GM12878 (cell line): Measurements from ENCODE around the gene KDM5B. TPM values are rescaled to one million over a fixed set of nuclear protein-coding genes. Genes with fewer than 3 reads are reported as not detected.

Experiments
- ATAC-seq: fragments of 200-7000 bp; cut with Tn5 transposase; 3 replicates; pipeline ENCODE4 v1.9.1; 2020; ENCODE audit warnings: mild to moderate bottlenecking, moderate library complexity
- BruUV-seq: library from RNA; stranded (reverse); fragments of 400-500 nt; replicated peaks from 2 replicates; lab custom pipeline; 2021; lab: Mats Ljungman, UMichigan
- CTCF ChIA-PET: fragments of 300-600 bp; sonication (Branson Sonifier 250); formaldehyde crosslinking; extraction: SDS; loops from one replicate; lab custom pipeline; 2021; ENCODE audit warnings: inconsistent platforms; lab: Yijun Ruan, JAX
- POLR2A ChIA-PET: fragments of 350-600 bp; formaldehyde crosslinking; extraction: SDS; loops from one replicate; lab custom pipeline; 2021; ENCODE audit warnings: inconsistent platforms; lab: Charles Lee
- RAD21 ChIA-PET: fragments of 300-600 bp; sonication (Branson Sonifier 250); formaldehyde crosslinking; loops from one replicate; lab custom pipeline; 2023; ENCODE audit warnings: antibody characterized with exemption; ENCODE audit not compliant: unreplicated experiment; lab: Charles Lee
- SMC1A ChIA-PET: fragments of 300-600 bp; sonication (Branson Sonifier 250); formaldehyde crosslinking; loops from one replicate; lab custom pipeline; 2023; ENCODE audit not compliant: unreplicated experiment, uncharacterized antibody; lab: Charles Lee
- DNase-seq: peaks from one replicate; pipeline ENCODE4 v3.0.0-alpha.2; 2011; ENCODE audit warnings: low read depth, low spot score
- FAIRE-seq: peaks from 3 replicates; lab custom pipeline; 2011; peaks lifted over from hg19 to GRCh38; lab: Jason Lieb, UNC
- H2AFZ ChIP-seq: 2 replicates; pipeline ENCODE4 v1.6.0; 2011; ENCODE audit warnings: low read depth, low read length, control low read depth; ENCODE audit not compliant: control insufficient read depth
- H3K27ac ChIP-seq: 2 replicates; pipeline ENCODE4 v1.5.1; 2011; ENCODE audit warnings: control low read depth; ENCODE audit not compliant: control insufficient read depth, insufficient read depth
- H3K27me3 ChIP-seq, 2 experiments: replicated peaks in 1 of 2; 2 replicates each; pipeline versions ENCODE4 v1.6.0 to v1.6.1; 2011; ENCODE audit warnings: low read length in 1 of 2; ENCODE audit not compliant: control insufficient read depth in 2 of 2, insufficient read depth in 2 of 2
- H3K36me3 ChIP-seq, 2 experiments: 2 replicates each; pipeline ENCODE4 v1.5.1; 2011; ENCODE audit warnings: low read length in 1 of 2; ENCODE audit not compliant: control insufficient read depth in 2 of 2, insufficient read depth in 2 of 2
- H3K4me1 ChIP-seq: 2 replicates; pipeline ENCODE4 v1.6.1; 2011; ENCODE audit warnings: mild to moderate bottlenecking, low read length, moderate library complexity, mixed read lengths; ENCODE audit not compliant: control insufficient read depth, insufficient read depth
- H3K4me2 ChIP-seq: 2 replicates; pipeline ENCODE4 v1.6.0; 2011; ENCODE audit warnings: control low read depth; ENCODE audit not compliant: control insufficient read depth, insufficient read depth
- H3K4me3 ChIP-seq: fragments of 200-600 bp; sonication (generic); 2 replicates; pipeline ENCODE4 v1.5.1; 2016
- H3K79me2 ChIP-seq: 2 replicates; pipeline ENCODE4 v1.6.0; 2011; ENCODE audit warnings: low read length; ENCODE audit not compliant: control insufficient read depth, insufficient read depth
- H3K9ac ChIP-seq: 2 replicates; pipeline ENCODE4 v1.8.0; 2011; ENCODE audit warnings: low read length, control low read depth, mixed read lengths; ENCODE audit not compliant: control insufficient read depth, insufficient read depth
- H3K9me3 ChIP-seq: replicated peaks from 3 replicates; pipeline ENCODE4 v1.5.1; 2011; ENCODE audit warnings: mild to moderate bottlenecking, low read length; ENCODE audit not compliant: control insufficient read depth, insufficient read depth
- H4K20me1 ChIP-seq: 2 replicates; pipeline ENCODE4 v1.6.0; 2011; ENCODE audit not compliant: control insufficient read depth, insufficient read depth
- BACH1 ChIP-seq: fragments of 450-650 bp; IDR thresholded peaks from 2 replicates; pipeline ENCODE4 v1.6.1; 2017; ENCODE audit warnings: mild to moderate bottlenecking, borderline replicate concordance
- E2F4 ChIP-seq: IDR thresholded peaks from 2 replicates; pipeline ENCODE4 v1.6.1; 2012; ENCODE audit warnings: low read depth, low read length, improper control_type of control experiment
- EED ChIP-seq: sonication (generic); IDR thresholded peaks from 2 replicates; pipeline ENCODE4 v1.6.1; 2016; ENCODE audit warnings: antibody characterized with exemption, low read depth
- HDAC6 ChIP-seq: fragments of 200-600 bp; sonication (generic); IDR thresholded peaks from one replicate; pipeline ENCODE4 v1.8.0; 2017; ENCODE audit warnings: antibody characterized with exemption; ENCODE audit not compliant: unreplicated experiment
- KAT2A ChIP-seq: conservative IDR thresholded peaks from 2 replicates; pipeline ENCODE4 v1.6.1; 2011; ENCODE audit warnings: low read depth, low read length; ENCODE audit not compliant: control insufficient read depth
- LARP7 ChIP-seq: fragments of 450-650 bp; IDR thresholded peaks from 2 replicates; pipeline ENCODE4 v1.6.1; 2017; ENCODE audit warnings: mild to moderate bottlenecking
- MEF2A ChIP-seq: IDR thresholded peaks from 2 replicates; pipeline ENCODE4 v1.6.1; 2011; ENCODE audit warnings: low read depth, mild to moderate bottlenecking, low read length, moderate library complexity; ENCODE audit not compliant: insufficient read depth
- SUPT20H ChIP-seq: IDR thresholded peaks from 2 replicates; pipeline ENCODE4 v1.6.1; 2011; ENCODE audit warnings: low read depth, mild to moderate bottlenecking, low read length, moderate library complexity, borderline replicate concordance; ENCODE audit not compliant: control insufficient read depth
- TCF7 ChIP-seq: IDR thresholded peaks from 2 replicates; pipeline ENCODE4 v1.6.1; 2014; ENCODE audit warnings: antibody characterized with exemption, borderline replicate concordance
- WGBS: methylation state at CpG from one replicate; pipeline ENCODE4 v1.1.6; 2016; ENCODE audit warnings: low lambda C conversion rate; ENCODE audit not compliant: insufficient replicate concordance, insufficient coverage; ENCODE audit errors: missing lambda C conversion rate; 5-methylcytosine and 5-hydroxymethylcytosine counted together
- in situ Hi-C: fragments of 300-500 bp; cut with MboI; formaldehyde crosslinking; loops from 9 replicates; pipeline ENCODE4 v1.14.3; 2018; ENCODE audit warnings: mixed read lengths
- intact Hi-C: fragments of 100-400 bp; cut with micrococcal nuclease; formaldehyde crosslinking; loops from one replicate; pipeline ENCODE4 v1.14.2; 2022; ENCODE audit not compliant: unreplicated experiment
- polyA plus RNA-seq, 11 experiments: library from polyadenylated mRNA; depleted of rRNA in 4 of 11; unstranded in 6 of 11; stranded (reverse) in 5 of 11; fragments of >200 nt; fragmentation: Nextera tagmentation in 4 of 11; fragmentation: Illumina TruSeq in 1 of 11; extraction: Ambion mirVana in 4 of 11; extraction: Trizol in 1 of 11; gene quantifications; 1 replicate in 1 of 11; 2 replicates in 10 of 11; pipeline versions ENCODE4 v1.2.1 to v1.2.3, GENCODE V29; 2011 to 2016; ENCODE audit warnings: inconsistent platforms in 2 of 11, missing spikeins in 2 of 11, low read depth in 1 of 11
- total RNA-seq, 4 experiments: library from RNA; depleted of rRNA in 3 of 4; stranded (reverse); fragments of >200 nt in 3 of 4; fragmentation: Illumina TruSeq in 1 of 4; extraction: Trizol in 1 of 4; gene quantifications; 2 replicates each; pipeline versions ENCODE4 v1.2.1 to v1.2.3, GENCODE V29; 2013 to 2021
- TF ChIP-seq, protein P1 (sequence below): IDR thresholded peaks from 2 replicates; pipeline ENCODE4 v1.6.1; 2011; ENCODE audit warnings: borderline replicate concordance, low read depth, mild to moderate bottlenecking, moderate library complexity, low read length; ENCODE audit not compliant: insufficient read depth, poor library complexity, severe bottlenecking
- TF ChIP-seq, protein P2 (sequence below): fragments of 450-650 bp; IDR thresholded peaks from 2 replicates; pipeline ENCODE4 v1.6.1; 2017; ENCODE audit warnings: borderline replicate concordance

Gene KDM5B
- total and polyA plus RNA-seq, 10 of the 15 experiments (the other 5 are each of a cell fraction or from before 2014, with no cell fraction given): 1.7 to 26.6 (median 8.1) TPM

- in situ Hi-C loops: no loop called here
- TF ChIP-seq KAT2A (no peak), HDAC6 (no peak), BACH1 (no peak), MEF2A (no peak), TCF7 (no peak), EED (no peak), E2F4 (no peak), SUPT20H (no peak), LARP7 (no peak)
- TF ChIP-seq, protein P1, sequence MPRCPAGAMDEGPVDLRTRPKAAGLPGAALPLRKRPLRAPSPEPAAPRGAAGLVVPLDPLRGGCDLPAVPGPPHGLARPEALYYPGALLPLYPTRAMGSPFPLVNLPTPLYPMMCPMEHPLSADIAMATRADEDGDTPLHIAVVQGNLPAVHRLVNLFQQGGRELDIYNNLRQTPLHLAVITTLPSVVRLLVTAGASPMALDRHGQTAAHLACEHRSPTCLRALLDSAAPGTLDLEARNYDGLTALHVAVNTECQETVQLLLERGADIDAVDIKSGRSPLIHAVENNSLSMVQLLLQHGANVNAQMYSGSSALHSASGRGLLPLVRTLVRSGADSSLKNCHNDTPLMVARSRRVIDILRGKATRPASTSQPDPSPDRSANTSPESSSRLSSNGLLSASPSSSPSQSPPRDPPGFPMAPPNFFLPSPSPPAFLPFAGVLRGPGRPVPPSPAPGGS: no peak
- TF ChIP-seq, protein P2, sequence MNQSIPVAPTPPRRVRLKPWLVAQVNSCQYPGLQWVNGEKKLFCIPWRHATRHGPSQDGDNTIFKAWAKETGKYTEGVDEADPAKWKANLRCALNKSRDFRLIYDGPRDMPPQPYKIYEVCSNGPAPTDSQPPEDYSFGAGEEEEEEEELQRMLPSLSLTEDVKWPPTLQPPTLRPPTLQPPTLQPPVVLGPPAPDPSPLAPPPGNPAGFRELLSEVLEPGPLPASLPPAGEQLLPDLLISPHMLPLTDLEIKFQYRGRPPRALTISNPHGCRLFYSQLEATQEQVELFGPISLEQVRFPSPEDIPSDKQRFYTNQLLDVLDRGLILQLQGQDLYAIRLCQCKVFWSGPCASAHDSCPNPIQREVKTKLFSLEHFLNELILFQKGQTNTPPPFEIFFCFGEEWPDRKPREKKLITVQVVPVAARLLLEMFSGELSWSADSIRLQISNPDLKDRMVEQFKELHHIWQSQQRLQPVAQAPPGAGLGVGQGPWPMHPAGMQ: no peak
- H3K9me3 ChIP-seq: no peaks in the 10 kb centered on the region
Measured at GRCh38 chr1:202754293-202754692, 53.9 kb downstream of the KDM5B start.

More at GRCh38 chr1:202754293-202754692, 53.9 kb downstream of the KDM5B start:
- SMC1A ChIA-PET: no interaction called here
- Histone ChIP-seq H3K4me1 (no peaks in the 10 kb centered on the region), H4K20me1 (no peaks in the 10 kb centered on the region), H3K36me3 (no peaks in the 10 kb centered on the region; a peak in 2 of 4 replicates), H3K27ac (no peak overlapping the region), H3K4me3 (no peak overlapping the region), H3K79me2 (no peaks in the 10 kb centered on the region), H3K27me3 (no peaks in the 10 kb centered on the region), H3K4me2 (no peak overlapping the region), H3K9ac (no peak overlapping the region), H2AFZ (no peak overlapping the region)
- ATAC-seq (no peak), DNase-seq (no peak), FAIRE-seq (no peak)
- RAD21 ChIA-PET: interaction anchor here (1.2 kb wide), 1 partner anchor 247 kb away, joined by 3 read pairs; no protein-coding TSS in a partner anchor
- intact Hi-C loops: no loop called here
- no TSS peak for BruUV-seq
- POLR2A ChIA-PET: interaction anchor here (0.7 kb wide), 1 partner anchor 156 kb away, joined by 7 read pairs; no protein-coding TSS in a partner anchor
- CTCF ChIA-PET: no interaction called here
- WGBS: 54% methylated on average over 2 of the region's 2 CpGs
